H1 (cell line): Measurements from ENCODE around the gene SMTNL1.

Source experiments
- ASH2L ChIP-seq: fragments of 200-600, 300-600 bp; sonication (generic); IDR thresholded peaks from one replicate; pipeline ENCODE4 v1.7.1; 2017; ENCODE audit warnings: low read length
- BRCA1 ChIP-seq: IDR thresholded peaks from 2 replicates; pipeline ENCODE4 v1.6.1; 2012; ENCODE audit warnings: low read depth, low read length, improper control_type of control experiment
- CHD2 ChIP-seq: IDR thresholded peaks from 2 replicates; pipeline ENCODE4 v1.6.1; 2012; ENCODE audit warnings: low read length, improper control_type of control experiment
- CTCF ChIP-seq, 3 experiments: IDR thresholded peaks; 1 replicate in 2 of 3; 2 replicates in 1 of 3; pipeline versions ENCODE4 v1.5.1 to v1.6.1; 2011; ENCODE audit warnings: low read length in 3 of 3, mild to moderate bottlenecking in 3 of 3, inconsistent platforms in 2 of 3, low read depth in 1 of 3, moderate library complexity in 1 of 3; ENCODE audit not compliant: insufficient read depth in 1 of 3; ENCODE audit errors: control extremely low read depth in 1 of 3
- EZH2 ChIP-seq: fragments of 200-600 bp; sonication (generic); IDR thresholded peaks from 2 replicates; pipeline ENCODE4 v1.7.1; 2012; ENCODE audit warnings: low read depth, mild to moderate bottlenecking, moderate library complexity, low read length, inconsistent platforms; ENCODE audit not compliant: severe bottlenecking
- FOSL1 ChIP-seq: IDR thresholded peaks from 2 replicates; pipeline ENCODE4 v1.6.1; 2011; ENCODE audit warnings: mild to moderate bottlenecking, low read depth, low read length, moderate library complexity; ENCODE audit not compliant: insufficient read depth
- POLR2A ChIP-seq, 2 experiments: IDR thresholded peaks; 1 replicate in 1 of 2; 2 replicates in 1 of 2; pipeline ENCODE4 v1.6.1; 2011; ENCODE audit warnings: low read depth in 2 of 2, low read length in 2 of 2, mild to moderate bottlenecking in 2 of 2; ENCODE audit errors: control extremely low read depth in 1 of 2
- RFX5 ChIP-seq: IDR thresholded peaks from 2 replicates; pipeline ENCODE4 v1.6.1; 2011; ENCODE audit warnings: low read depth, low read length, improper control_type of control experiment, borderline replicate concordance
- RXRA ChIP-seq: IDR thresholded peaks from 2 replicates; pipeline ENCODE4 v1.6.1; 2011; ENCODE audit warnings: low read depth, mild to moderate bottlenecking, low read length, moderate library complexity; ENCODE audit not compliant: insufficient read depth
- SIRT6 ChIP-seq: IDR thresholded peaks from one replicate; pipeline ENCODE4 v1.7.1; 2012; ENCODE audit warnings: low read length, inconsistent platforms
- SRF ChIP-seq: IDR thresholded peaks from 2 replicates; pipeline ENCODE4 v1.6.1; 2011; ENCODE audit warnings: mild to moderate bottlenecking, low read depth, low read length, moderate library complexity
- TAF1 ChIP-seq: IDR thresholded peaks from 2 replicates; pipeline ENCODE4 v1.6.1; 2011; ENCODE audit warnings: mild to moderate bottlenecking, low read depth, low read length

GRCh38 chr11:57571606-57572005, 34.2 kb downstream of the SMTNL1 start:
- TF ChIP-seq FOSL1 (no peak), SRF (no peak), EZH2 (no peak), CHD2 (no peak), BRCA1 (no peak), RXRA (no peak), RFX5 (no peak), TAF1 (no peak), CTCF (IDR thresholded peaks at IDR 0.05; ENCODE audit: control extremely low read depth in 1 of 3, insufficient read depth in 1 of 3, low read depth in 1 of 3, low read length in 3 of 3) (no peak), ASH2L (no peak), POLR2A (IDR thresholded peaks at IDR 0.05; ENCODE audit: control extremely low read depth in 1 of 2, low read depth in 2 of 2, low read length in 2 of 2) (no peak), SIRT6 (no peak)
